ENCODE results near the gene VAV2. TPM values are rescaled to one million over a fixed set of nuclear protein-coding genes. Genes with fewer than 3 reads are reported as not detected.
A peak's percentile ranks its signal among the peaks of the same experiment; 100 is the strongest.

VAV2 gene
- total RNA-seq, 1 experiment from 2014 or later, result 4.4 TPM

DNA sequence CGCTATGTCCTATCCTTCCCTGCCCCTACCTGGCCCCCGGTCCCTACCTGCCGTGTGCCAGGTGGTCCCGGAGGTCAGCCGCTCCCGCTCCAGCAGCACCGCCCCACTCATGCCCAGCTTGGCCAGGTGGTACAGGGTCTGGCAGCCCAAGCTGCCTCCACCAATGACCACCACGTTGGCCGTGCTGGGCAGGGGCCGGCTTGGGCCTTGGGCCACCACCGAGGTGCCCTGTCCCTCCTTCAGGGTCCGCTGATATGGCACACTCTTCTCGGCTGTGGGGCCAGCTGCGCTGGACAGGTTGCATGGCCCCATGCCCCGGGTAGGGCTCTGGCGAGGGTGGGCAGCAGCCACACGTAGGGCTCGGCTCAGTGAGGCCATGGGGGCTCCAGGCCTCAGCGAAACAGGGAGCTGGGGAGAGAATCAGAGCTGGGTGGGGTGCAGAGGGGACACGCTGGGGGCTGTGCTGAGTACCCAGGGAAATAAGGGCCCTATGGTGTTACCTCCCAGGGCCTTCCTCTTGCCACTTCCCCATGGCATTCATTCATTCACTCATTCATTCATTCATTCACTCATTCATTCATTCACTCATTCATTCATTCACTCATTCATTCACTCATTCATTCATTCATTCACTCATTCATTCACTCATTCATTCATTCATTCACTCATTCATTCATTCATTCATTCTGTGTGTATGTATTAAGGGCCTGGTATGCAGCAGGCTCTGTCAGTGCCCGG is 258.2 kb downstream of the VAV2 start:
- in situ Hi-C loops (cut with HindIII; ENCODE audit: low pct_unique_long_range_greater_than_20kb, low sequenced_read_pairs), result no loop called here
- no peak for DNase-seq (ENCODE audit: low read depth, low spot score)

DNA sequence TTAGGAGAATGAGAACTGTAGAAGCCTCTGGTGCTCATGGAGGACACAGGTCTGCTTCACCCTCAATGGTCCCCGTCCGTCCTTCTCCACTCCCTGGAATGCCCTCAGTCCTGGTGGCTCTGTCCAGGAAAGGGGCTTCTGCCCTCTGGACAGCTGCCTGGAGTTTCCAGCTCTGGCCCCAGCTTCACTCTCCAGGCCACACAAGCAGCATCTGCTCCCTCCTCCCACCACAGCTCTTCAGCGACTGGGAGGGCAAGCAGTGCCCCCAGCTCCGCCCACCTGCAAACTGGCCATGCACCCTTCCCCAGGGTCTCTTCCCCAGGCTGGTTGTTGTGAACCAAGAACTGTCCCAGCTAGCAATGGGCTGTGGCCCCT is 258.7 kb downstream of the VAV2 start:
- in situ Hi-C loops (cut with HindIII; ENCODE audit: low pct_unique_long_range_greater_than_20kb, low sequenced_read_pairs), result no loop called here
- DNase-seq (ENCODE audit: low read depth, low spot score), result no peak

DNA sequence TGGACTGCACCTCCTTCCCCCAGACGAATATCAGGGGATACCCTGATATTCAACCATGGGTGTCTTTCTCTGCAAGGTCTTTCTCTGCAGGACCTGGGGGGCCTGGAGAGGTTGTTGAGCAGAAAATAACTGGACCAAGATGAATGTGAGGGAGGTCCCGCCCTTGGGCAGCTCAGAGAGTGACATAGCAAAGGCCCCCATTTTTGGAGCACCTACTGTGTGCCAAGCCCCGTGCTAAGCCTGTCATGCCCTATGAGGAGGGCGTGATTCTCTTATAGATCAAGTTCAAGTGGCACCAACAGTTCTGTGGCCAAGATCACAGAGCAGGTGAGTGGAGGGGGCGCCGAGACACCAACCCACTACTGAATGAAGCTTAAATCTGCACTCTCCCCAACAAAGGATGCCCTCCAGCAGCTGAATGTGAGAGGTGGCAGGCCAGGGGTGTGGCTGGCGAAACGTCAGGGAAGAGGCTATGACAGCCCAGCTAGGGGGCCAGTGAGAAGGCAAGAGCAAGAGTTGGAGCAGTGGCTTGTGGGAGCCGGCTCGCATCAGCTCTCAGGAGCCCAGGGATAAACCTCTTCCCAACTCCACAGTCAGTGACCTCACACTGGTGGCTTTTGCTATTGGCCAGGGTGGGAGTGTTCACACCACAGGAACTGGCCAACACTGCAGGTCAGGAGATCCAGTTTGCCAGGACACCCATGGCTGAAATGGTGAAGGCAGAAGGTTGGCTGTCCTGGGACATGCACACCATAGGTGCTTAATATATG is 259.3 kb downstream of the VAV2 start:
- DNase-seq (ENCODE audit: low read depth, low spot score), result no peak
- in situ Hi-C loops (cut with HindIII; ENCODE audit: low pct_unique_long_range_greater_than_20kb, low sequenced_read_pairs), result no loop called here

DNA sequence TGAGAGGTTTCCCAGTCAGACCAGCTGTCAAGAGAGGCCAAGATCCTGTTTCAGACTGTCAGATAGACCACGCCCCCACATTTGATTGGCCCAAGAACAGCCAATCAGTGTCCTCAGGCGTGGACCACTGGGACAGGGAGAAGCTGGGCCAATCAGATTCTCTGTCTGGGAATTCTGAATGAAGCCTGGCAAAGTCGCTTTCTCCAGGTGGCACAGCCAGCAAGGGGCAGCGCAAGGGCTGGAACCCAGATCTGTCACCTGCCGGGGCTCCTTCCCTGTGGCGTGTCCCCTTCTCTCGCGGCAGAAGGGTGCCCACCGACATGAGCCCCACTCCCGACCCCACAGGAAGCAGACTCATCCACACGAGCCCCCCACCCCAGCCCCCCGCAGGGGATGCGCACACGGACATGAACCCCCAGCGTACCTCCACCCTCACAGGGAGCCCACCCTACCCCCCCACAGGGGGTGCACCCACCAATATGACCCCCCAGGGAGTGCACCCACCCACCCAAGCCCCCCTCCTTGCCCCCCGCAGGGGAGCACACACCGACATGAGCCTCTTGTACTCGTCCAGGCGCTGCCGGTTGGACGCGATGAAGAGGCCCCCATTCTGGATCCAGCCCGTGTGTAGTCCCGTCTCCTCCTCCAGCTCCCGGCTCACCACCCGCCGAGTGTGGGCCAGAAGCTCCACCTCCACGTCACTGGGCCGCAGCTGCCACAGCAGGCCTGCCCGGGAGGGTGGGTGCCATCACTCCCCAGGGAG is 260.1 kb downstream of the VAV2 start:
- DNase-seq (ENCODE audit: low read depth, low spot score), result peak; percentile 68
- in situ Hi-C loops (cut with HindIII; ENCODE audit: low pct_unique_long_range_greater_than_20kb, low sequenced_read_pairs), result no loop called here

DNA sequence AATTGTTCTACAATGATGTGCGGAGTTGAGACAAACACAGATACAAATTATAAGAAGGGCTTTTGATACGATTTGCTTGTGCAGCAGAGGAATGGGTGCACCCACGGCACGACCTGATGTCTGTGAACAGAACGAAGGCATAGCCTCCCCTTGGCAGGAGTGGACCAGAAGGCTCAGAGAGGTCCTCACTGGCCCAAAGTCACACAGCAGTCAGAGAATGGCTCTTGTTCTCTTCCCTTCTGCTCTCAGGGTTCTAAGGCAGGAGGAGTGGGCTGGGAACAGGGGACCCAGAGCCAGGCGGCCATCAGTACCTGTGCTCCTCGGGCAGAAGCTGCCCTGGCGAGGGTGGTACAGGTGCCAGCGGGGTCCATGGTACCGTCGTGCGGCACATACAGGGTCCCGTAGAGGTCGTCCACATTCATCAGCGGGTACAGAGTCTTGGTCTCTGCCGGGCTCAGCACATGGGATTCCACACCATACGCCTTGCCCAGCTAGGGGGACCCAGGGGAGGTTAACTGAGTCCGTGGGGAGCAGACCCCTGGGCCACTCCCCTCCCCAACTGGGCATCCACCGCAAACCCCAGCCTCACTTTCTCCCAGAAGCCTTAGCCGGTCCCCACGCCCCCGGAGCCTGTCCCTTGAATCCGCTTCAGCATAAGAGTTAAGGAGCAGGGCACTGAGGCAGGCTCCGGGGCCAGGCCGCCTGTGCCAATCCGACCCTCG is 261.0 kb downstream of the VAV2 start:
- in situ Hi-C loops (cut with HindIII; ENCODE audit: low pct_unique_long_range_greater_than_20kb, low sequenced_read_pairs), result no loop called here
- DNase-seq (ENCODE audit: low read depth, low spot score), result no peak

DNA sequence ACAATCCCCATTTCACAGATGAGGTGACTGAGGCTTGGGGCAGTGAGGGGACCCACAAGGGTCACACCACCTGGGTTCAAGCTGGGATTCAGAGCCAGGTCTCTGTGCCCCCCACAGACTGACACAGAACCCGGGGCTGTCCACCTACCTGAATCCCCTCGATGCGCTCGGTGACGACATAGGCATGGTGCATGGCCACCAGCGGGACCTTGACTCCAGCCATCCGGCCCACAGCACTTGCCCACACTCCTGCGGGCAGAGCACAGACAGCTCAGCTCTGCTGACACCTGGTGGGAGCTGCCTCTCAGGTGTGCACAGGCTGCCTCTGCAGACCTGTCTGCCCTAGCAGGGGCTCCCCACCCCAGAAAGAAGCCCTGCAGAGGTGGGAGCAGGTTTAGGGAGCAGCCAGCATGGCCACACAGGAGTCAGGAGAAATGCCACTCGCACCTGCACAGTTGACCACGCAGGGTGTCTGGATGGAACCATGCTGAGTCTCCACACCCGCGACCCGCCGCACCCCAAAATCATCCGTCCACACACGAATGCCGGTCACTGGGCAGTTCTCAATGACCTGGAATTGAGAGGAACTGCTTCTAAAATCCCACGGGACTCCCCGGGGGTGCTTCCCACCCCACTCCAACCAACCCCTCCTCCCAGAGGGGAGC is 262.4 kb downstream of the VAV2 start:
- in situ Hi-C loops (cut with HindIII; ENCODE audit: low pct_unique_long_range_greater_than_20kb, low sequenced_read_pairs), result no loop called here
- DNase-seq (ENCODE audit: low read depth, low spot score), result no peak

DNA sequence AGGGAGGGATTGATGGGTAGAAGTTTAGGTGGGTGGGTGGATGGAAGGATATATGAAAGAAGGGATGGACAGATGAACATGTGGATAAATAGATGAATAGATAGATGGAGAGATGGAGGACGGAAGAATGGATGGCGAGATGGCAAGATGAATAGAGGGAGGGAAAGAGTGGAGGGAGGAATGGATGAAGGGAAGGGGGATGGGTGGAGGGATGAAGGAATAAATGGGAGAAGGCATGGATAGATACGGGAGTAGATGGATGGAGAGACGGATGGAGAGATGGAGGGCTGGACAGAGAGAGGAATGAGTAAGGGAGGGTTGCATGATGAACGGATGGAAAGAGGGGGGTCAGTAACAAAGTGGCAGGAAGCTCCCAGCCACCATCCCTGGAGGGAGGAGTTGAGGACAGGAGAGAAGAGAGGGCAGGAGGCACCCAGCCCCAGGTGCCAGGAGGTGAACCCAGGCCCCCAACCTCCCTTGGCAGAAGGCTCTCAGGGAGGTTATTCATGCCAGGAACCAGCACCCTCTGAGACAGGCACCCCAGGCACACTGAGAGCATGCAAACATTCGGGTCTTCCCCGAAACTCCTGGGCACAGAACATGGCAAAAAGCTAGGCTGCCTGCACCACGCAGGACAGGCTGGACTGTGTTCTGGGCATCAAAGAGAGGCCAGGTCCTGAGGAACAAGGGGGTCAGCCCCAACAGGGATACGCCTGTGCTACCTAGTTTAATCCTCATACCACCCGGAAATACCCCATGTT is 263.1 kb downstream of the VAV2 start:
- no peak for DNase-seq (ENCODE audit: low read depth, low spot score)
- in situ Hi-C loops (cut with HindIII; ENCODE audit: low pct_unique_long_range_greater_than_20kb, low sequenced_read_pairs), result no loop called here

DNA sequence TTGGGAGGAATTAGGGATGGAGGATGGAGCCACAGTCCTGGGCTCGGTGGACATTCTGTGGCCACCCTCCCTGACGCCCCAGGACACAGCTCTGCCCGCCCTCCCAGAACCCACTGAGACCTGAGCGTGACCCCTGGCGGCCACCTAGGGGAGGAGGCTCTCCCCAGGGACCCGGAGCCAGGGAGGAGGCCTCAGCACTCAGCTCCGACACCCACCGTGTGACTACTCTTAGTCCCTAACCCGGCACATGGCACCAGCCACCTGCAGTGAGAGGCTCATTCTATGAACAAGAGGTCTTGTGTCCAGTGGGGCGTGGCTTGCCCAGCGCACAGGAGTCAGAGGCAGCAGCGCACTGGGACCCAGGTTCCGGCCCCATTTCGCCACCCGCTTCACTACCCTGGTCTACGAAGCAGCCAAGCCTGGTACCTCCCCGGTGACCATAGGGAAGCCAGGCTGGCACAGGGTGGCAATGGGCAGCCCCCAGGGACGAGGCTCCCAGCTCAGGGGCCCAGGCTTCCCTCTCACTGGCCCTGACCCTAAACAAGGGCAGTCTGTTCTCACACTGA is 264.2 kb downstream of the VAV2 start:
- DNase-seq (ENCODE audit: low read depth, low spot score), result peak; percentile 24
- in situ Hi-C loops (cut with HindIII; ENCODE audit: low pct_unique_long_range_greater_than_20kb, low sequenced_read_pairs), result no loop called here

DNA sequence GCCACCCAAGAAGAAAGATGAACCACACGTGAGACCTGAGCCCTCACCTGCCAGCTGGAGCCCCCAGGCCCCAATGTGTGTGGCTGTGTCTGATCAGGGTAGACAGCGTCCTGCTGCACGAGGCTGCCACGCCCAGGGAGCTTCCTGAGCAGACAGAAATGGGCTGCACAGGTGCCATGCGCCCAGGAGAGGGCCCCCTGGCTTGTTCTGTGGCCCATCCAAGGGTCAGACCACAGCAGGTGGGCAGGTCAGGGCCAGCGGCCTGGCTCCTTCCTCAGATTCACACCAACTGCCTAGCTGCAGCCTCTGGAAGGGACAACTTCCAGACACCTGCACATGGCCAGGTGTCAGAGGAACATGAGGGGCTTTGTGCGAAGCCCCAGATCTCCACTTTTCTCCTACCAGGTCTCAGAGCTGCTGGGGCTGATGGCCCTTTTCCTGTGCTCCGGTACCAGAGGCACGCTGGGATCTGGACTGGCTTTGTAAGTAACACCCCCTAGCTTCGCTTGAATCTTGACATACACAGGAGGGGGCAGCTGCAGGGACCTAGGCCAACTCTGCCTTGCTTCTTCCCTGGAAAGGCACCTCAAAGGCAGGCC is 264.7 kb downstream of the VAV2 start:
- in situ Hi-C loops (cut with HindIII; ENCODE audit: low pct_unique_long_range_greater_than_20kb, low sequenced_read_pairs), result no loop called here
- DNase-seq (ENCODE audit: low read depth, low spot score), result no peak

DNA sequence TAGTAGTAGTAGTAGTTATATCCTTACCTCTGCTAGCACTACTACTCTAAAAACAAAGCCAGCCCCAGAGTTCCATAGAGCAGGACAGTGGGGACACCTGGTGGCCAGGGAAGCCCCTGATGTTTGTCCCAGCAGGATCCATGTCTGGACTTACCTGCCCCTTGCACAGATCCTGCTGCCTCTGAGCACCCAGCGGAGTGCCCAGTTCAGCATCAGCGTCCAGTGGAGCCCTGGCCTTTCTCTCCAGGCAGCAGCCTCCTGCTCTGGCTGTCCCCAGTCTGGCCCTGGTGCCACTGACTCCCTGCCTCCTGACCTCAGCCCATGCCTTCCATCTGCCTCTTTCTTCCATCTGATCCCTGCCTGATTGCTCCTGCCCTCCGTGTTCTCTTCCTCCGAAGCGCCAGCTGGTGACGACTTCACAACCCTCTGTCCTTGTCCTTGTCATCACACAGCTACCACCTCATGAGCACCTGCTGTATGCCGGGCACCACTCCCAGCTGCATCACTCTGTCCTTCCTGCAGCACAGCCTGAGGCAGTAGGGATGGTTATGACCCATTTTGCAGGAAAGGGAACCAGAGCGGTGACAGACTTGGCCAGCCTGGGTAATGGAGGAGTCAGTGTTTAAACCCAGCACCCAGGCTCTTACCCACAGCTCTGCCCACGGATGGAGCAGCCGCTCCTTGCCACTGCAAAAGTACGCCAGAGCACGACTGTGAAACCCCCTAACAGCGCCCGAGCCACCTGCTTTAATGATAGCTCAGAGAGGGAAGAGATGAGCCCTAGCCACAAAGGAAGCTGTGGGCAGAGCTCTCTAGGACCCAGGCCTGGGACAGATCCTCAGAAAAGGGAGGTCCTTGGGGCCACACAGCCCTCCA is 265.5 kb downstream of the VAV2 start:
- in situ Hi-C loops (cut with HindIII; ENCODE audit: low pct_unique_long_range_greater_than_20kb, low sequenced_read_pairs), result no loop called here

DNA sequence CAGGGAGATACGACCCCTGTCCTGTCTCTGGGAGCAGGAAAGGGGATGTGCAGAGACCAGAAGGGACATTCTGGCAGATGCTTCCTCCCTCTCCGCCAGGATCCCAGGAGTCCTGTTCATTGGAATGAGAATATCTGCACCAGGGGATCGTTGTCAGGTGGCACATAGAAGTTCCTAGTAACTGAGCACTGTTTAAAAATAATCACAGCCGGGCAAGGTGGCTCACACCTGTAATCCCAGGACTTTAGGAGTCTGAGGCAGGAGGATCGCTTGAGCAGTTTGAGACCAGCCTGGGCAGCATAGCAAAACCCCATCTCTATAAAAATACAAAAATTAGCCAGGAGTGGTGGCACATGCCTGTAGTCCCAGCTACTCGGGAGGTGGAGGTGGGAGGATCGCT is 266.2 kb downstream of the VAV2 start:
- no peak for DNase-seq (ENCODE audit: low read depth, low spot score)
- in situ Hi-C loops (cut with HindIII; ENCODE audit: low pct_unique_long_range_greater_than_20kb, low sequenced_read_pairs), result no loop called here

More for the DNA sequence above, 265.5 kb downstream of the VAV2 start:
- DNase-seq (ENCODE audit: low read depth, low spot score), result peak; percentile 65

DNA sequence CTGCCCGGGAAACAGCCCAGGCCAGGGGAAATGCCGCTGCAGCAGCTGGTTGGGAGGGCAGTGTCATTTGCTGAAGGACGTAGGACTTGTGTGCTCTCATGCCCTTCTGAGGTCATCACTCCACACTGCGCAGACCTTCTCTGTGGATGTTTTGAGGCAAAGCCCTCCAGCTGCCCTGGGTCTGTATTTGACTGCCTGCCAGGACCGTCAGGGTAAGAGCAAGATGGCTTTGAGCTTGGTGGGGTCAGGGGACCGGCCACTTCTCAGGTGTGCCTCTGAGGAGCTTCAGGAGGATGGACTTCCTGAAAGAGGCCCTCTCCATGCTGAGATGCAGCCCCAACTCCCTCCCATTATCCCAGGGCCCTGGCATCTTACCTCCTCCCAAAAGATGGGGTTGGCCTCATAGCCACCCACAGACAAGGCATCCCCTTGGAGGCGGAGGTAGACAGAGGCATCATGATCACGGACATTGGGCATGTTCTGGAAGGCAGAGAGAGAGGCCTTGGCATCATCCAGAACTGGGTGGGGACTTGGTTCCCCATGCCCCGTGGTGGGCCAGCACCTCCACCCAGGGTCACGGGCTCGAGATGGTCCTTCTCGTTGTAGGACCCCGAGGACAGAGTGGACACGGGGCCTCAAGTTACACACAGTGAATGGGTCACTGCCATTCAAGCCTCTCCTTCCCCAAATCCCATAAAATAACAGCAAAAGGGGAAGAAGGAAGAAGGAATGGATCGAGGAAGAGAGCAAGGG is 273.4 kb downstream of the VAV2 start:
- in situ Hi-C loops (cut with HindIII; ENCODE audit: low pct_unique_long_range_greater_than_20kb, low sequenced_read_pairs), result no loop called here
- DNase-seq (ENCODE audit: low read depth, low spot score), result no peak

DNA sequence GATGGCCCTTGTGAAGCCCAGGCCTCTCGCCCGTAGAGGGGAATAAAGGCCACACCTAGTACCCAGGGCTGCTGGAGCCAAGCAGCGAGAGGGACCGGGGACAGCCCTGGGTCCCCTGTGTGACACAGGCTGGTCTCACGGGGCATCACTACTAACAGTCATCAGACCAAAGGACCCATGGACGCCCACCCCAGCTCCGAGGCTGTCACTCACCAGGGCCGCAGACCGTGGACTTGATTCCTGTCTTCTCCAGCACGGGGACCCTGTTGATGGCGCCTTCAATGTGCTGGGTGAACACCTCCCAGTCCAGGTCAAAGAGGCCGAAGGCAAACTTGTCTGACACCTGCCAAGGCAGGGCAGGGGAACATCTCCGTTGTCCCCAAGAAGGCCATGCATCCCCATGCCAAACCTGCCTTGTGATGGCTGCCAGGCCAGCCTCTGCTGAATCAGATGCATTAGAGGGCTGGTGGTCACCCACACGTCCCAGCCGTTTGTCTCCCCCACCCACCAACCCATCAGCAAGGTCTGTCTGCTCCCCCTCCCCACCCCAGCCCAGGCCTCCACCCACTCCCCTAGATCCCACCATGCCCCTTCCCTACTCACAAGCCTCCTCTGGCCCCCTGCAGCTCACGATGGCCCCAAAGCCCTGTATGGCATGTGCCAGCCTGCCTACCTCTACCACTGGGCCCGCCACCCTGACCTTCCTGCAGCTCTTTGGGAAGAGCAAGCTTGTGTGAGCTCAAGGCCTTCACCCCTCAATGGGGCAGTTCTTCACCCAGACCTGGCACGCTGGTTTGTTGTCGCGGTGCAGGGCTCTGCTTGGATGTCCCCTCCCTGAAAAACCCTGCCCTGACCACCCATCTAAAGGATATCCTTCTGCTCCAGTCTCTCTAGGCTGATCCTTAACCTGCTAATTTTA is 274.8 kb downstream of the VAV2 start:
- DNase-seq (ENCODE audit: low read depth, low spot score), result no peak
- in situ Hi-C loops (cut with HindIII; ENCODE audit: low pct_unique_long_range_greater_than_20kb, low sequenced_read_pairs), result no loop called here

Measured in SK-MEL-5 (cell line).